HCT116 (cell line): ENCODE data around the gene TMEM179. TPM values are rescaled to one million over a fixed set of nuclear protein-coding genes. Genes with fewer than 3 reads are reported as not detected.

Source experiments
- ATAC-seq: fragments of 200-7000 bp; cut with Tn5 transposase; 2 replicates; pipeline ENCODE4 v1.9.1; 2020; ENCODE audit warnings: mild to moderate bottlenecking, moderate library complexity
- BruUV-seq: library from RNA; stranded (reverse); fragments of 400-500 nt; replicated peaks from 2 replicates; lab custom pipeline; 2021; lab: Mats Ljungman, UMichigan
- CTCF ChIA-PET: fragments of 300-600 bp; sonication (Branson Sonifier 250); formaldehyde crosslinking; loops from one replicate; lab custom pipeline; 2021; ENCODE audit warnings: antibody characterized with exemption; lab: Charles Lee
- POLR2A ChIA-PET: fragments of 300-600, 350-600 bp; sonication (Branson Sonifier 250); formaldehyde crosslinking; loops from one replicate; lab custom pipeline; 2021; ENCODE audit warnings: antibody characterized with exemption; lab: Charles Lee
- RAD21 ChIA-PET, 2 experiments: fragments of 300-600 bp; sonication (Branson Sonifier 250); formaldehyde crosslinking; loops; one replicate each; lab custom pipeline; 2023; ENCODE audit warnings: low total read pairs in 2 of 2; ENCODE audit not compliant: uncharacterized antibody in 2 of 2, unreplicated experiment in 2 of 2, low non-redundant PET in 1 of 2; lab: Charles Lee
- DNase-seq: peaks from one replicate; pipeline ENCODE4 v3.0.0-alpha.2; 2010; ENCODE audit warnings: low read depth, low spot score
- H2AFZ ChIP-seq: fragments of 200-600 bp; shearing (Covaris generic), sonication (generic); 2 replicates; pipeline ENCODE4 v1.6.1; 2017; ENCODE audit warnings: low read depth, mixed run types, mixed read lengths, antibody characterized with exemption, low read length; ENCODE audit not compliant: poor library complexity, severe bottlenecking
- H3K27ac ChIP-seq: 2 replicates; pipeline ENCODE4 v1.5.1; 2012; ENCODE audit warnings: low read depth, low read length
- H3K27me3 ChIP-seq: fragments of 200-600 bp; sonication (generic); 2 replicates; pipeline ENCODE4 v1.6.1; 2016; ENCODE audit warnings: mixed run types, low read length, mixed read lengths; ENCODE audit not compliant: insufficient read depth
- H3K36me3 ChIP-seq, 2 experiments: fragments of 200-500 bp in 1 of 2; fragments of 200-600 bp in 1 of 2; sonication (Bioruptor generic) in 1 of 2; sonication (generic) in 1 of 2; 2 replicates each; pipeline versions ENCODE4 v1.5.1 to v1.6.1; 2014 to 2016; ENCODE audit warnings: low read length in 2 of 2, inconsistent platforms in 1 of 2, mixed read lengths in 1 of 2, mixed run types in 1 of 2; ENCODE audit not compliant: insufficient read depth in 2 of 2, control insufficient read depth in 1 of 2
- H3K4me1 ChIP-seq, 2 experiments: fragments of 200-600 bp in 1 of 2; sonication (generic) in 1 of 2; 2 replicates each; pipeline versions ENCODE4 v1.5.1 to v1.6.1; 2012 to 2017; ENCODE audit warnings: low read length in 2 of 2, inconsistent platforms in 1 of 2, mild to moderate bottlenecking in 1 of 2, mixed read lengths in 1 of 2, mixed run types in 1 of 2, moderate library complexity in 1 of 2; ENCODE audit not compliant: insufficient read depth in 2 of 2, control insufficient read depth in 1 of 2
- H3K4me2 ChIP-seq: fragments of 200-600 bp; sonication (generic); 2 replicates; pipeline ENCODE4 v1.6.1; 2017; ENCODE audit warnings: mixed run types, low read length, mixed read lengths
- H3K4me3 ChIP-seq, 2 experiments: fragments of 200-600 bp in 1 of 2; sonication (generic) in 1 of 2; replicated peaks in 1 of 2; 2 replicates each; pipeline ENCODE4 v1.5.1; 2011 to 2016; ENCODE audit warnings: low read length in 2 of 2, control low read depth in 1 of 2, low read depth in 1 of 2, mild to moderate bottlenecking in 1 of 2, mixed read lengths in 1 of 2, mixed run types in 1 of 2
- H3K79me2 ChIP-seq: fragments of 200-600 bp; sonication (generic); 2 replicates; pipeline ENCODE4 v1.6.1; 2017; ENCODE audit warnings: mild to moderate bottlenecking, mixed run types, low read length, moderate library complexity, mixed read lengths; ENCODE audit not compliant: insufficient read depth
- H3K9ac ChIP-seq: fragments of 200-600 bp; sonication (generic); 2 replicates; pipeline ENCODE4 v1.6.1; 2016; ENCODE audit warnings: low read length, mixed read lengths
- H3K9me2 ChIP-seq: fragments of 200-600 bp; sonication (generic), shearing (Covaris generic); 2 replicates; pipeline ENCODE4 v1.6.1; 2017; ENCODE audit warnings: mixed run types, mild to moderate bottlenecking, moderate library complexity; ENCODE audit not compliant: insufficient read depth
- H3K9me3 ChIP-seq, 2 experiments: fragments of 200-500 bp in 1 of 2; fragments of 200-600 bp in 1 of 2; sonication (Bioruptor generic) in 1 of 2; sonication (generic) in 1 of 2; 2 replicates each; pipeline ENCODE4 v1.6.1; 2014 to 2017; ENCODE audit warnings: low read length in 2 of 2, mixed read lengths in 2 of 2, inconsistent platforms in 1 of 2, low read depth in 1 of 2, mild to moderate bottlenecking in 1 of 2, mixed run types in 1 of 2, moderate library complexity in 1 of 2; ENCODE audit not compliant: control insufficient read depth in 1 of 2, insufficient read depth in 1 of 2
- H4K20me1 ChIP-seq: fragments of 200-600 bp; sonication (generic), shearing (Covaris generic); 2 replicates; pipeline ENCODE4 v1.6.1; 2017; ENCODE audit warnings: mixed run types, mild to moderate bottlenecking, moderate library complexity; ENCODE audit not compliant: insufficient read depth
- CBX3 ChIP-seq: IDR thresholded peaks from 2 replicates; pipeline ENCODE4 v1.6.1; 2012; ENCODE audit warnings: low read depth
- CEBPB ChIP-seq: IDR thresholded peaks from 2 replicates; pipeline ENCODE4 v1.6.1; 2012; ENCODE audit warnings: low read depth
- CTCF ChIP-seq, 3 experiments: fragments of 200-600 bp in 1 of 3; sonication (generic) in 1 of 3; IDR thresholded peaks in 2 of 3; conservative IDR thresholded peaks in 1 of 3; 2 replicates each; pipeline ENCODE4 v1.5.1; 2012 to 2017; ENCODE audit warnings: low read depth in 2 of 3, low read length in 2 of 3, antibody characterized with exemption in 1 of 3, borderline replicate concordance in 1 of 3, control low read depth in 1 of 3, mild to moderate bottlenecking in 1 of 3, mixed read lengths in 1 of 3, mixed run types in 1 of 3, moderate library complexity in 1 of 3; ENCODE audit not compliant: insufficient read depth in 1 of 3
- ELF1 ChIP-seq: IDR thresholded peaks from 2 replicates; pipeline ENCODE4 v1.6.1; 2012; ENCODE audit warnings: low read depth, borderline replicate concordance
- JUND ChIP-seq: IDR thresholded peaks from 2 replicates; pipeline ENCODE4 v1.6.1; 2012
- POLR2A ChIP-seq: IDR thresholded peaks from 2 replicates; pipeline ENCODE4 v1.7.0; 2011; ENCODE audit warnings: borderline replicate concordance; ENCODE audit not compliant: insufficient read depth, insufficient read length; ENCODE audit errors: extremely low read depth
- SIN3A ChIP-seq: IDR thresholded peaks from 2 replicates; pipeline ENCODE4 v1.6.1; 2012; ENCODE audit warnings: low read depth
- YY1 ChIP-seq: IDR thresholded peaks from 2 replicates; pipeline ENCODE4 v1.6.1; 2011; ENCODE audit warnings: low read length, low read depth, moderate library complexity, mild to moderate bottlenecking; ENCODE audit not compliant: insufficient replicate concordance; ENCODE audit errors: extremely low read depth
- ZBTB33 ChIP-seq: IDR thresholded peaks from 2 replicates; pipeline ENCODE4 v1.6.1; 2011; ENCODE audit warnings: mild to moderate bottlenecking, low read length, moderate library complexity; ENCODE audit not compliant: insufficient replicate concordance; ENCODE audit errors: extremely low read depth
- ZFX ChIP-seq: fragments of 450-650 bp; IDR thresholded peaks from 2 replicates; pipeline ENCODE4 v1.6.1; 2017
- intact Hi-C: fragments of 100-400 bp; cut with micrococcal nuclease; formaldehyde crosslinking; loops from 2 replicates; pipeline ENCODE4 v1.10.0; 2022
- total RNA-seq: library from RNA; stranded (reverse); gene quantifications from one replicate; pipeline ENCODE4 v1.2.1, GENCODE V29; 2021; ENCODE audit not compliant: unreplicated experiment

Gene TMEM179
- total RNA-seq, 1 experiment from 2014 or later: not detected

- CTCF ChIA-PET: no interaction called here
Measured at GRCh38 chr14:104597576-104597975, 7.0 kb downstream of the TMEM179 start.

More at GRCh38 chr14:104597576-104597975, 7.0 kb downstream of the TMEM179 start:
- TF ChIP-seq CBX3 (no peak), POLR2A (no peak), YY1 (no peak), CTCF (IDR thresholded peaks at IDR 0.05 in 2 of 3, conservative IDR thresholded peaks at IDR 0.05 in 1 of 3; ENCODE audit: borderline replicate concordance in 1 of 3, insufficient read depth in 1 of 3, low read depth in 2 of 3, low read length in 2 of 3) (no peak), ZFX (no peak), CEBPB (no peak), ZBTB33 (no peak), JUND (no peak), SIN3A (no peak), ELF1 (no peak)
- TF ChIP-seq, all 23 proteins: peak for 0
- H3K27me3 ChIP-seq: no peaks in the 10 kb centered on the region; the same call in 1 of the 2 replicates
- no peaks in the 10 kb centered on the region for H3K9me2 ChIP-seq
- no peak for DNase-seq
- intact Hi-C loops: no loop called here
- H4K20me1 ChIP-seq: no peaks in the 10 kb centered on the region
- no TSS peak for BruUV-seq
- no peaks in the 10 kb centered on the region for H3K9me3 ChIP-seq
- H3K36me3 ChIP-seq: no peaks in the 10 kb centered on the region
- H3K4me2 ChIP-seq: no peak overlapping the region
- H3K9ac ChIP-seq: no peak overlapping the region
- ChIA-PET RAD21 (no interaction called here), POLR2A (no interaction called here)
- H2AFZ ChIP-seq: no peak overlapping the region
- no peaks in the 10 kb centered on the region for H3K79me2 ChIP-seq
- no peak for ATAC-seq
- no peak overlapping the region for H3K27ac ChIP-seq
- H3K4me1 ChIP-seq: no peaks in the 10 kb centered on the region
- no peak overlapping the region for H3K4me3 ChIP-seq
